GM23338 (cell line): ENCODE results near the gene TRIO. TPM values are rescaled to one million over a fixed set of nuclear protein-coding genes. Genes with fewer than 3 reads are reported as not detected.
A peak's percentile ranks its signal among the peaks of the same experiment; 100 is the strongest.

Experiments
- ATAC-seq: fragments of 200-7000 bp; cut with Tn5 transposase; 3 replicates; pipeline ENCODE4 v1.9.1; 2020
- DNase-seq: peaks from one replicate; pipeline ENCODE4 v3.0.0-alpha.2; 2015; ENCODE audit warnings: low spot score
- H2AFZ ChIP-seq: fragments of 200-600 bp; sonication (generic); 2 replicates; pipeline ENCODE4 v1.8.0; 2016; ENCODE audit warnings: antibody characterized with exemption, mild to moderate bottlenecking, moderate library complexity
- H3F3A ChIP-seq: fragments of 200-600 bp; sonication (generic); replicated peaks from 2 replicates; pipeline ENCODE4 v1.8.0; 2017; ENCODE audit warnings: antibody characterized with exemption, mixed run types, low read depth
- H3K27ac ChIP-seq: fragments of 200-600 bp; sonication (generic); 2 replicates; pipeline ENCODE4 v1.6.1; 2016; ENCODE audit warnings: low read depth
- H3K27me3 ChIP-seq: fragments of 200-600 bp; sonication (generic); 2 replicates; pipeline ENCODE4 v1.8.0; 2016; ENCODE audit warnings: mild to moderate bottlenecking, mixed run types, moderate library complexity; ENCODE audit not compliant: insufficient read depth
- H3K36me3 ChIP-seq: fragments of 200-600 bp; sonication (generic); 2 replicates; pipeline ENCODE4 v1.8.0; 2016; ENCODE audit warnings: mild to moderate bottlenecking; ENCODE audit not compliant: insufficient read depth
- H3K4me1 ChIP-seq: fragments of 200-600 bp; sonication (generic); 2 replicates; pipeline ENCODE4 v1.8.0; 2016; ENCODE audit warnings: mild to moderate bottlenecking, moderate library complexity; ENCODE audit not compliant: insufficient read depth
- H3K4me2 ChIP-seq: fragments of 200-600 bp; sonication (generic); 2 replicates; pipeline ENCODE4 v1.7.1; 2017; ENCODE audit warnings: mixed run types
- H3K4me3 ChIP-seq: fragments of 200-600 bp; sonication (generic); 2 replicates; pipeline ENCODE4 v1.6.1; 2016; ENCODE audit warnings: mixed run types
- H3K79me2 ChIP-seq: fragments of 200-600 bp; sonication (generic); replicated peaks from 2 replicates; pipeline ENCODE4 v1.8.0; 2017; ENCODE audit warnings: mild to moderate bottlenecking; ENCODE audit not compliant: insufficient read depth
- H3K9me2 ChIP-seq: fragments of 200-600 bp; sonication (generic); 2 replicates; pipeline ENCODE4 v1.8.0; 2017; ENCODE audit not compliant: insufficient read depth
- H4K20me1 ChIP-seq: fragments of 200-600 bp; sonication (generic); replicated peaks from 2 replicates; pipeline ENCODE4 v1.8.0; 2017; ENCODE audit warnings: mild to moderate bottlenecking; ENCODE audit not compliant: insufficient read depth
- H3K27ac Mint-ChIP-seq: 2 replicates; pipeline ENCODE4 v1.8.0; 2020; ENCODE audit warnings: inconsistent platforms, mild to moderate bottlenecking, moderate library complexity, mixed read lengths
- H3K27me3 Mint-ChIP-seq: 3 replicates; pipeline ENCODE4 v1.8.0; 2022; ENCODE audit warnings: low read depth, mild to moderate bottlenecking, moderate library complexity, mixed read lengths, inconsistent platforms; ENCODE audit not compliant: insufficient read depth, poor library complexity
- H3K36me3 Mint-ChIP-seq: 3 replicates; pipeline ENCODE4 v1.8.0; 2021; ENCODE audit warnings: low read depth, mild to moderate bottlenecking, inconsistent platforms, moderate library complexity, mixed read lengths
- H3K4me1 Mint-ChIP-seq: 3 replicates; pipeline ENCODE4 v1.8.0; 2020; ENCODE audit warnings: mild to moderate bottlenecking, inconsistent platforms, mixed read lengths
- H3K4me3 Mint-ChIP-seq: 3 replicates; pipeline ENCODE4 v1.8.0; 2021; ENCODE audit warnings: moderate library complexity, mild to moderate bottlenecking, inconsistent platforms, mixed read lengths
- H3K9me3 Mint-ChIP-seq: 3 replicates; pipeline ENCODE4 v1.8.0; 2020; ENCODE audit warnings: moderate library complexity, mild to moderate bottlenecking, inconsistent platforms, mixed read lengths
- CREB1 ChIP-seq: fragments of 250-450 bp; sonication (Bioruptor Pico); IDR thresholded peaks from 2 replicates; pipeline ENCODE4 v1.5.0; 2020; ENCODE audit warnings: low read depth, mild to moderate bottlenecking, moderate library complexity
- EZH2 ChIP-seq: fragments of 200-600 bp; sonication (generic); IDR thresholded peaks from one replicate; pipeline ENCODE4 v1.8.0; 2017; ENCODE audit warnings: antibody characterized with exemption, mild to moderate bottlenecking, low read depth; ENCODE audit not compliant: unreplicated experiment
- EZH2phosphoT487 ChIP-seq: fragments of 200-600 bp; sonication (generic); IDR thresholded peaks from one replicate; pipeline ENCODE4 v1.8.1; 2018; ENCODE audit warnings: antibody characterized with exemption; ENCODE audit not compliant: unreplicated experiment
- JUNB ChIP-seq: IDR thresholded peaks from one replicate; pipeline ENCODE4 v1.6.1; 2016; ENCODE audit warnings: antibody characterized with exemption; ENCODE audit not compliant: unreplicated experiment
- NANOG ChIP-seq: IDR thresholded peaks from 2 replicates; pipeline ENCODE4 v1.6.1; 2016; ENCODE audit warnings: antibody characterized with exemption, borderline replicate concordance
- STAT1 ChIP-seq: IDR thresholded peaks from one replicate; pipeline ENCODE4 v1.6.1; 2016; ENCODE audit warnings: antibody characterized with exemption; ENCODE audit not compliant: unreplicated experiment
- ZNF114 ChIP-seq: fragments of 250-450 bp; sonication (Bioruptor Pico); IDR thresholded peaks from 2 replicates; pipeline ENCODE4 v1.5.0; 2020; ENCODE audit warnings: mild to moderate bottlenecking, moderate library complexity
- ZNF331 ChIP-seq: fragments of 250-450 bp; sonication (Bioruptor Pico); IDR thresholded peaks from 2 replicates; pipeline ENCODE4 v1.5.0; 2020; ENCODE audit warnings: low read depth, mild to moderate bottlenecking, moderate library complexity
- polyA plus RNA-seq: library from polyadenylated mRNA; unstranded; fragments of >200 nt; fragmentation: Nextera tagmentation; extraction: Ambion mirVana; gene quantifications from 2 replicates; pipeline ENCODE4 v1.2.1, GENCODE V29; 2016
- total RNA-seq: library from RNA; depleted of rRNA; stranded (reverse); fragments of >200 nt; shearing (Covaris generic); gene quantifications from 2 replicates; pipeline ENCODE4 v1.2.3, GENCODE V29; 2014
- TF ChIP-seq, protein P1 (sequence below), 2 experiments: fragments of 200-600 bp in 1 of 2; sonication (generic) in 1 of 2; conservative IDR thresholded peaks; 2 replicates each; pipeline versions ENCODE4 v1.5.1 to v1.6.1; 2016 to 2017; ENCODE audit warnings: antibody characterized with exemption in 2 of 2, low read depth in 2 of 2, mild to moderate bottlenecking in 2 of 2, moderate library complexity in 1 of 2
- TF ChIP-seq, protein P2 (sequence below): IDR thresholded peaks from 2 replicates; pipeline ENCODE4 v1.6.1; 2016; ENCODE audit warnings: antibody characterized with exemption
- TF ChIP-seq, protein P3 (sequence below): IDR thresholded peaks from one replicate; pipeline ENCODE4 v1.6.1; 2018; ENCODE audit warnings: antibody characterized with exemption; ENCODE audit not compliant: unreplicated experiment

Gene TRIO
- total and polyA plus RNA-seq, 2 experiments from 2014 or later: 13.8 to 113 TPM

GRCh38 chr5:14348142-14348541 is 205.0 kb downstream of the TRIO start (continued):
- TF ChIP-seq, protein P1, sequence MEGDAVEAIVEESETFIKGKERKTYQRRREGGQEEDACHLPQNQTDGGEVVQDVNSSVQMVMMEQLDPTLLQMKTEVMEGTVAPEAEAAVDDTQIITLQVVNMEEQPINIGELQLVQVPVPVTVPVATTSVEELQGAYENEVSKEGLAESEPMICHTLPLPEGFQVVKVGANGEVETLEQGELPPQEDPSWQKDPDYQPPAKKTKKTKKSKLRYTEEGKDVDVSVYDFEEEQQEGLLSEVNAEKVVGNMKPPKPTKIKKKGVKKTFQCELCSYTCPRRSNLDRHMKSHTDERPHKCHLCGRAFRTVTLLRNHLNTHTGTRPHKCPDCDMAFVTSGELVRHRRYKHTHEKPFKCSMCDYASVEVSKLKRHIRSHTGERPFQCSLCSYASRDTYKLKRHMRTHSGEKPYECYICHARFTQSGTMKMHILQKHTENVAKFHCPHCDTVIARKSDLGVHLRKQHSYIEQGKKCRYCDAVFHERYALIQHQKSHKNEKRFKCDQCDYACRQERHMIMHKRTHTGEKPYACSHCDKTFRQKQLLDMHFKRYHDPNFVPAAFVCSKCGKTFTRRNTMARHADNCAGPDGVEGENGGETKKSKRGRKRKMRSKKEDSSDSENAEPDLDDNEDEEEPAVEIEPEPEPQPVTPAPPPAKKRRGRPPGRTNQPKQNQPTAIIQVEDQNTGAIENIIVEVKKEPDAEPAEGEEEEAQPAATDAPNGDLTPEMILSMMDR (conservative IDR thresholded peaks at IDR 0.05; ENCODE audit: low read depth in 2 of 2): no peak
- no peak for TF ChIP-seq ZNF331
- TF ChIP-seq NANOG: no peak
- TF ChIP-seq EZH2phosphoT487: no peak
- TF ChIP-seq STAT1: no peak

DNA sequence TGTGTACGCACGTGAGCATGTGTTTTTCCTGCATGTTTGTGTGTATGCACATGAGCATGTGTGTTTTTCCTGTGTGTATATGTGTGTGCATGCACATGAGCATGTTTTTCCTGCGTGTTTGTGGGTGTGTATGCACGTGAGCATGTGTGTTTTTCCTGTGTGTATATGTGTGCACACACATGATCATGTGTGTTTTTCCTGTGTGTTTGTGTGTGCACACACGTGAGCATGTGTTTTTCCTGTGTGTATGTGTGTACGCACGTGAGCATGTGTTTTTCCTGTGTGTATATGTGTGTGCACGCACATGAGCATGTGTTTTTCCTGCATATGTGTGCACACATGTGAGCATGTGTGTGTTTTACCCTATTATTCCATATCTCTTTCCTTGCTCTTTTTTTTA is 205.9 kb downstream of the TRIO start:
- Histone ChIP-seq H3K4me3 (no peak overlapping the region), H3K4me2 (no peak overlapping the region), H3F3A (peaks cover 10% of the 10 kb centered on the region; the same call in 1 of the 2 replicates), H4K20me1 (no peaks in the 10 kb centered on the region; the same call in 1 of the 2 replicates), H3K27me3 (no peaks in the 10 kb centered on the region), H3K27ac (peak overlapping the region; percentile 37), H2AFZ (no peak overlapping the region), H3K9me2 (no peaks in the 10 kb centered on the region), H3K36me3 (no peaks in the 10 kb centered on the region), H3K4me1 (no peaks in the 10 kb centered on the region), H3K79me2 (peaks cover 20% of the 10 kb centered on the region)
- H3K27ac Mint-ChIP-seq: no peak overlapping the region
- no peak for TF ChIP-seq ZNF114 (CRISPR knock-in tag)
- TF ChIP-seq, protein P2, sequence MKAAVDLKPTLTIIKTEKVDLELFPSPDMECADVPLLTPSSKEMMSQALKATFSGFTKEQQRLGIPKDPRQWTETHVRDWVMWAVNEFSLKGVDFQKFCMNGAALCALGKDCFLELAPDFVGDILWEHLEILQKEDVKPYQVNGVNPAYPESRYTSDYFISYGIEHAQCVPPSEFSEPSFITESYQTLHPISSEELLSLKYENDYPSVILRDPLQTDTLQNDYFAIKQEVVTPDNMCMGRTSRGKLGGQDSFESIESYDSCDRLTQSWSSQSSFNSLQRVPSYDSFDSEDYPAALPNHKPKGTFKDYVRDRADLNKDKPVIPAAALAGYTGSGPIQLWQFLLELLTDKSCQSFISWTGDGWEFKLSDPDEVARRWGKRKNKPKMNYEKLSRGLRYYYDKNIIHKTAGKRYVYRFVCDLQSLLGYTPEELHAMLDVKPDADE: no peak
- TF ChIP-seq EZH2phosphoT487: no peak
- TF ChIP-seq EZH2: no peak
- no peak for TF ChIP-seq STAT1
- no peak for TF ChIP-seq JUNB
- peaks cover 4% of the 10 kb centered on the region; the same call in 2 of the 3 replicates for H3K9me3 Mint-ChIP-seq
- H3K36me3 Mint-ChIP-seq: peaks cover 27% of the 10 kb centered on the region
- no peaks in the 10 kb centered on the region for H3K27me3 Mint-ChIP-seq
- H3K4me3 Mint-ChIP-seq: no peak overlapping the region
- peaks cover 16% of the 10 kb centered on the region for H3K4me1 Mint-ChIP-seq
- ATAC-seq (no peak), DNase-seq (no peak)

GRCh38 chr5:14351086-14351661 is 208.0 kb downstream of the TRIO start:
- Mint-ChIP-seq H3K9me3 (peaks cover 4% of the 10 kb centered on the region; the same call in 2 of the 3 replicates), H3K27ac (no peak overlapping the region), H3K4me3 (no peak overlapping the region), H3K27me3 (no peaks in the 10 kb centered on the region), H3K4me1 (peaks cover 24% of the 10 kb centered on the region), H3K36me3 (peaks cover 18% of the 10 kb centered on the region)
- Histone ChIP-seq H3K27ac (no peak overlapping the region), H4K20me1 (no peaks in the 10 kb centered on the region; the same call in 1 of the 2 replicates), H3K4me3 (no peak overlapping the region), H3K4me1 (no peaks in the 10 kb centered on the region), H3K9me2 (no peaks in the 10 kb centered on the region), H3K36me3 (no peaks in the 10 kb centered on the region), H3F3A (peaks cover 10% of the 10 kb centered on the region; the same call in 1 of the 2 replicates), H2AFZ (no peak overlapping the region), H3K4me2 (no peak overlapping the region), H3K27me3 (no peaks in the 10 kb centered on the region), H3K79me2 (peaks cover 22% of the 10 kb centered on the region)
- DNase-seq (no peak), ATAC-seq (peak; percentile 21; the same call in 2 of the 3 replicates)
- TF ChIP-seq, protein P3, sequence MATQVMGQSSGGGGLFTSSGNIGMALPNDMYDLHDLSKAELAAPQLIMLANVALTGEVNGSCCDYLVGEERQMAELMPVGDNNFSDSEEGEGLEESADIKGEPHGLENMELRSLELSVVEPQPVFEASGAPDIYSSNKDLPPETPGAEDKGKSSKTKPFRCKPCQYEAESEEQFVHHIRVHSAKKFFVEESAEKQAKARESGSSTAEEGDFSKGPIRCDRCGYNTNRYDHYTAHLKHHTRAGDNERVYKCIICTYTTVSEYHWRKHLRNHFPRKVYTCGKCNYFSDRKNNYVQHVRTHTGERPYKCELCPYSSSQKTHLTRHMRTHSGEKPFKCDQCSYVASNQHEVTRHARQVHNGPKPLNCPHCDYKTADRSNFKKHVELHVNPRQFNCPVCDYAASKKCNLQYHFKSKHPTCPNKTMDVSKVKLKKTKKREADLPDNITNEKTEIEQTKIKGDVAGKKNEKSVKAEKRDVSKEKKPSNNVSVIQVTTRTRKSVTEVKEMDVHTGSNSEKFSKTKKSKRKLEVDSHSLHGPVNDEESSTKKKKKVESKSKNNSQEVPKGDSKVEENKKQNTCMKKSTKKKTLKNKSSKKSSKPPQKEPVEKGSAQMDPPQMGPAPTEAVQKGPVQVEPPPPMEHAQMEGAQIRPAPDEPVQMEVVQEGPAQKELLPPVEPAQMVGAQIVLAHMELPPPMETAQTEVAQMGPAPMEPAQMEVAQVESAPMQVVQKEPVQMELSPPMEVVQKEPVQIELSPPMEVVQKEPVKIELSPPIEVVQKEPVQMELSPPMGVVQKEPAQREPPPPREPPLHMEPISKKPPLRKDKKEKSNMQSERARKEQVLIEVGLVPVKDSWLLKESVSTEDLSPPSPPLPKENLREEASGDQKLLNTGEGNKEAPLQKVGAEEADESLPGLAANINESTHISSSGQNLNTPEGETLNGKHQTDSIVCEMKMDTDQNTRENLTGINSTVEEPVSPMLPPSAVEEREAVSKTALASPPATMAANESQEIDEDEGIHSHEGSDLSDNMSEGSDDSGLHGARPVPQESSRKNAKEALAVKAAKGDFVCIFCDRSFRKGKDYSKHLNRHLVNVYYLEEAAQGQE: no peak
- TF ChIP-seq, protein P1 (conservative IDR thresholded peaks at IDR 0.05; ENCODE audit: low read depth in 2 of 2): no peak
- no peak for TF ChIP-seq EZH2phosphoT487
- no peak for TF ChIP-seq ZNF114 (CRISPR knock-in tag)
- TF ChIP-seq, protein P2: no peak
- no peak for TF ChIP-seq ZNF331
- no peak for TF ChIP-seq CREB1 (CRISPR knock-in tag)
- no peak for TF ChIP-seq EZH2
- no peak for TF ChIP-seq NANOG
